CD4-positive, alpha-beta T cell treated with Interferon alpha-2 for 1 hour (primary cell): Measurements from ENCODE around the gene ZNF280C.
A peak's percentile ranks its signal among the peaks of the same experiment; 100 is the strongest.
"Not testable (repeated sequence)": the region's sequence is repeated elsewhere in the genome, so short reads cannot be mapped to it uniquely, and the experiment has no call there.

ENCODE experiments used
- DNase-seq, 2 donors: peaks; one replicate each; pipeline ENCODE4 v3.0.0-alpha.2; 2020 to 2022

ZNF280C gene

GRCh38 chrX:130268449-130269170 lies at the start of gene ZNF280C:
Gene ZNF280C, minus strand, starts transcription at chrX:130268899. Its CDS starts 8,450 bp downstream, at chrX:130260449.
- DNase-seq, result peak; percentile 93

DNA sequence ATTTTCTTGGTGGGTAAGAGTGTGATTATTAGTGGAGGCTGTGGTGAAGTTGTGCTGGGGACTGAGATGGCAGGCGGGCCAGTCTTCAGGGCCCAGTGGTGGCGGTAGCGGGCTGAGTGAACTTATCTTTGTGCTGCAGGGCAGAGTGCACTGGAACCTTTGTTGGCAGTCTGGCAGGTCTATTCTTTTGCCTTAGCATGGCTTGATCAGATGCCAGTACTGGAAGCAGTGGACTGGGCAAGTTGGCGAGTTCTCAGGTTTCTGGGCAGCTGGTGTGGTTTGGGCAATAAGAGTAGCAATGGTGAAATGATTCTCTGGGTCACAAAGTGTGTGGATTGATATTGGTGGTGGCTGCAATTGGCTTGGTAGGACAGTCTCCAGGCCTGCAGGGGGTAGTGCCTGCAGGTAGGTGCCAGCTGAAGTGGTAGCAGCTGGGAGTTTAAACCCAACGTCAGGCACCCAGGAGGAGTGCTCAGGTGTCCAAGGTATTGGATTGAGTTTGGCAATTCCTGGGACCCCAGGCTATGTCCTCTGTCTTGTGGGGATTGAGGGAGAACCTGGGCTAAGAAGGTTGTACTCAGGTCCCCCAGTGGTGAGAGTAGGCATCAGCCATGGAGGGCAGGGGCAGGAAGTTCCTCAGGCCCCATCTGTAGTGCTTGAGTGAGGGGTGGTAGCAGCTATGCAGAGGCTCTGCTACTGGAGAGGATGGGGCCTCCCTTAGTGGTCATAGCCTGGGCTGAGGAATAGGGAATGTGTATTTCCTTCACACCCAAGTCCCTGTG lies 36.1 kb upstream of the ZNF280C start:
- DNase-seq, result no peak

GRCh38 chrX:130301977-130302376 lies 33.3 kb upstream of the ZNF280C start:
- no peak for DNase-seq

- no peak for DNase-seq
Observed at GRCh38 chrX:130301405-130301804, 32.7 kb upstream of the ZNF280C start.

DNA sequence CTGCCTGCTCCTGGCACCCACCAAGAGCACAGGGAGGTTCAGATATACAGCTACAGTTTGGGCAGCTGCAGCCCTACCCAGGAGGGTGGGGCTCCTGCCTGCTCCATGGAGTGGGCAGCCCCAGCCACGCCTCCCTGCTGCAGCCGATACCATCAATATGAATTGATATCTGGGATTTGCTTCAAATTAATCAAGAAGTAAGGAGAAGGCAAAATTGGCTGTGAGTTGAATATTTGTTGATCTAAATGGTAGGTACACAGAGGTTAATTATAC lies 31.2 kb upstream of the ZNF280C start:
- no peak for DNase-seq

DNA sequence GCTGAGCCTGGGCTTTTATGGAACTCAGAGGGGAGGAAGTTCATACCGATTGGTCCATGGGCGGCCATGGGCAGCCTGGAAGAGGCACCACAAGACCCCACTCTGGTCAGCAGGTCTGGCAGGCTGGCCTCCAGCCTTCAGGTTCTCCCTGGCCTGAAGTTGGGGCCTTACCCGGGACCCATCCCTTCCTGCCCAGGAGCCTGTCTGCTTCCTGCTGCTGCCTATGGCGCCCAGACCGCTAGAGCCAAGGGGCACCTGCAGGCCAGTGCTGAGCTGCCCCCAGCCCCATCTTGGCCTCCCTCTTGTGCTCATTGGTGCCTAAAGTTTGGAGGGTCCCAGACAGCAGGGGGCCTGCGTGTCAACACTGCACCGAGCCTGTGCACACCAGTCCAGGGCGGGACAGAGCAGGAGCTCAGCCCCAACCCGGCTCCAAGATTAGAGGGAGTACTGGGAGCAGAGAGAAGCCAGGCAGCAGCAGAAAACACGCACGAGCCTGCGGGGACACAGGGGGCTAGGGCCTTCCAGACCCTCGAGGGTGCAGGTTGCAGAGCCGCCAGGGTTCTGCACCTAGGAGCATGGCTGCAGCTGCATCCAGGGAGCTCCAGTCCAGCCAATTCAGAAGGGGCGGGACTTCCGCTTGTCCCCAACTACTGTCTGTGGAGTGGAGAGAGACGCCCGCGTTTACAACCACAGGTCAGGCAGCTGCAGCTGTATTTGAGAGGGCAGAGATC lies 30.7 kb upstream of the ZNF280C start:
- DNase-seq, result no peak

DNA sequence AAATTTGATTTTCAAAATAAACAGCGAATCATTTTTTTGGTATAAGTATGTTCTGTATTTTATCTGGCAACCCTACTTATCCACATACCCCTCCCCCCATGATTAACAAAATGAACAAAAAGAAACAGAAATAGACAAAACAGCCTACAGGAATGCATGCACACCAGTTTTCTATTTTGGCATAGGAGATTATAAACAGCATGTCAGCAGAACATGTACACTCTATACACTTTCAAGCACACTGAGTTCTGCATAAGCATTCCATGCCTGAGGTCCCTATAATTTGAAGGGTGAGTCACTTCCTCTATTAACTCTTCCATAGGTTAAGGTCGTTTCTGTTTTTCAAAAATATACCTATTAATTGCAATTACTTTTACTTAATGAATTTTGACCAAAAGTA lies 28.0 kb upstream of the ZNF280C start:
- DNase-seq, result no peak

DNA sequence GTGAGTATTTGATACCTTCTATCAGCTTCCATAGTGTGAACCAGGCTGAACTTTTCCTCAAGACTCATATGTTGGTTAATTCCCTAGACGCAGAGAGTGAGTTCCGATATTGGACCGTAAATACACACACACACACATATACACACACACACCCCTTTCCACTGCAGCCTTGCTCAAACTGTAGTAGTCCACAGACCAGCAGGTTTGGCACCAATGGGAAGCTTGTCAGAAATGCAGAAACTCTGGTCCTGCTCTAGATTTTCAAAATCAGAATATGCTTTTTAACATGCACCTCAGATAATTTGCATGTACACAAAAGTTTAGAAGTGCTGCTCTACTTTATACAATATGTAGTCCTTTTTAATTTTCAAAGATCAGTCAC lies 27.6 kb upstream of the ZNF280C start:
- DNase-seq, result no peak

GRCh38 chrX:130295519-130296296 lies 27.0 kb upstream of the ZNF280C start:
- no peak for DNase-seq

- no peak for DNase-seq
Observed at GRCh38 chrX:130287071-130287770, 18.5 kb upstream of the ZNF280C start.

- DNase-seq, result no peak
Observed at GRCh38 chrX:130285710-130286109, 17.0 kb upstream of the ZNF280C start.

GRCh38 chrX:130285069-130285620 lies 16.4 kb upstream of the ZNF280C start:
- DNase-seq, result no peak

DNA sequence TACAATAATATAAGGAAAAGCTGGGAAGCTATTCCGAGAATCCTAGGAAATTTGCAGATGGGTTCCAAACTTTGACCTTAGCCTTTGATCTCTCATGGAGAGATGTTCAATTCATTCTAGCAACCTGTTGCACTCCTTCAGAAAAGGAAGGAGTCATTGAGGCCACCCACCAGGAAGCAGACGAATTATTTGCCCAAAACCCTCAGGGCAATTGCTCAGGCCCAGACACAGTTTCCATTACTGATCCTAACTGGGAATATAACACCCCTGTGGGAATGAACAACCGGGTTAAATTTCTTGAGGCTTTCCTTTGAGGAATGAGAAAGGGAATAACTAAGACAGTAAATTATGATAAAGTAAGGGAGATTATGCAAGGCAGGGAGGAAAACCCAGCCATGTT lies 13.5 kb upstream of the ZNF280C start:
- no peak for DNase-seq

DNA sequence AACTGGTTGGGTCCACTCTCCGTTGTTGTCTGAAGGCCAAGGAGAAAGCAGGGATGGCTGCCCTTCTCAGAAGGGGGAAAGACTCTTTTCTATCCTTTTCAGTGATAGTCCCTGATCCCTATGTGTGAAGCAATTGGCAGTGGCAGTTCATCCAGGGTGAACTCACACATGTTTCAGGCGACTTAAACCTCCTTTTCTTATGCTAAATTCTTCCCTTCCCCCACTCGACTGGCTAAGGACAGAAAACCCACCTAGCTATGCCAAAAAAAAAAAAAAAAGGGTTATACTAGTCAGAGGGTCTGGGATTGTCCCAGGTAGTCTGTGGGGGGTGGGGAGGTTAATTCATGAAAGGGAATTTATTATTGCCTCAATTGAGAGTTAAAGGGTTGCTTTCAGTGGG lies 12.2 kb upstream of the ZNF280C start:
- no peak for DNase-seq

GRCh38 chrX:130272253-130272652 lies 3.6 kb upstream of the ZNF280C start:
- DNase-seq, result not testable (repeated sequence)

GRCh38 chrX:130269391-130269790 lies 692 bp upstream of the ZNF280C start:
- DNase-seq, result not testable (repeated sequence)

GRCh38 chrX:130267956-130268448 lies 697 bp downstream of the ZNF280C start:
- DNase-seq, result no peak

DNA sequence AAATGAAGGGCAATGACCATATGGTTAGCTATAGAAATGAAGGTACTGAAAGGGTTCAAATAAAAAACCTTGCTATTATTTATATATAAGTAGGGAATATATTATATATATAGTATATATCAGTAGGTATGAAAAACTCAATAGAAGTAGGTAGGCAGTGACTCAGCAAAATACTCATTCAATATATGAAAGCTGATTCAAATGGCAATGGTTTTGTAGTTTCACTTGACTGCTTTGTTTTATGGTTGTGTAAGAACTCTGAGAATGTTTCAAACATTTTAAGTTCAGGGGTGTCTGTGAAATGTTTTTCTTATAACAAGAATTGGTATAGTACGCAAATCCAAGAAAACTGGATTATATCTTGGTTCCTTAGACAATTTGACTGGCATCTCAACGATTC lies 4.1 kb downstream of the ZNF280C start:
- DNase-seq, result no peak

GRCh38 chrX:130263016-130263415 lies 5.7 kb downstream of the ZNF280C start:
- no peak for DNase-seq

GRCh38 chrX:130262231-130262630 lies 6.5 kb downstream of the ZNF280C start:
- no peak for DNase-seq

DNA sequence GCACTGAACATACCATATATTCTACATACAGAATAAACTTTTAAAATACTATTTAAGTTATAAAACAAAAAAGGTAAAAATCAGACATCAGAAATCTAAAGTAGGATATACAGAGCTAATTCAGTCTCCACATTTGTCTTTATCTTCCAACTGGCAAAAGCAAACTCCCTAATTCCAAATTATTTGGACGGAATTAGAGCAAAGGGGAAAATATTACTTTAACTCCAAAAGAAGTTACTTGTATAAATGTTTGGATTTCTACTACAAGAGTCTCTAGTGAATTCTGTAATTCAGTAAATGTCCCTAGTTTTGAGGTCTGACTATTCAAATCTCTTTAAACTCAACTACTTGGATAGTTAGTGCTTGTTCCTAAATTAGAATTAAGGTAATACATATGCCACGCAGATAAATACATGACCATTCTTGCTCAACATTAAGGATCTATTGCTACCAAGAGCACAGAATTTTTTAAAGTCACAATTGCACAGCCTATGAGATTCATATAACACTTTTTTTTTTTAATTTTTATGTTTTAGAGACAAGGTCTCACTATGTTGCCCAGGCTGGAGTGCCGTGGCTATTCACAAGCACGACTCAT lies 7.3 kb downstream of the ZNF280C start:
- DNase-seq, result no peak

- DNase-seq, result no peak
Observed at GRCh38 chrX:130260316-130260715, 8.4 kb downstream of the ZNF280C start.
